MG63 (cell line): ENCODE results near the gene SLC24A3. TPM values are rescaled to one million over a fixed set of nuclear protein-coding genes. Genes with fewer than 3 reads are reported as not detected.

Experiments
- DNase-seq: peaks from one replicate; pipeline ENCODE4 v3.0.0-alpha.2; 2020
- H3K27me3 ChIP-seq: fragments of 250-450 bp; sonication (Bioruptor Pico); 2 replicates; pipeline ENCODE4 v1.5.1; 2020; ENCODE audit warnings: mild to moderate bottlenecking, moderate library complexity
- H3K36me3 ChIP-seq: fragments of 250-450 bp; sonication (Bioruptor Pico); 2 replicates; pipeline ENCODE4 v1.5.1; 2020; ENCODE audit warnings: mild to moderate bottlenecking, moderate library complexity
- H3K4me3 ChIP-seq: fragments of 250-450 bp; sonication (Bioruptor Pico); 2 replicates; pipeline ENCODE4 v1.5.1; 2020; ENCODE audit warnings: mild to moderate bottlenecking, moderate library complexity
- H3K9me3 ChIP-seq: fragments of 250-450 bp; sonication (Bioruptor Pico); 2 replicates; pipeline ENCODE4 v1.5.1; 2020; ENCODE audit warnings: mild to moderate bottlenecking, moderate library complexity
- total RNA-seq: library from RNA; depleted of rRNA; stranded (reverse); fragments of >200 nt; shearing (Covaris generic); gene quantifications from 2 replicates; pipeline ENCODE4 v1.2.3, GENCODE V29; 2014; ENCODE audit warnings: low replicate concordance

The SLC24A3 gene
- total RNA-seq, 1 experiment from 2014 or later, result not detected

DNA sequence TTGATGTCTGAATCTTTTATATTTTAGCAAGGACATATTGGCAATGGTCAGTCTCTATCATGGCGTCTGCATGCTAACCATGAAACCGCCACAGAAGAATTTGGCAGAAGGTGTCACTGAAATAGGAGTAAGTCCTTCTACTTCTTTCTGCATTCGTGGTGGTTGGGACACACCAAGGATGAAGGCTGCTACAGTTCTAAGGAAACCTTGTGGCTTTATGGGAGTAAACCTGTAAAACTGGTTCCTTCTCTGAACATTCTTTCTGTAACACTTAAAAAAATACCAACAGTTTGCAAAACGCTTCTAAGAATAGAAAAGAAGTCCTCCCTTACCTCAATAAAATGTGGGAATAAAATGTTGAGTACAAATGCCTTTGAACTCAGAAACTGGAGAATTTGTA is 195.3 kb downstream of the SLC24A3 start:
- Histone ChIP-seq H3K4me3 (no peak overlapping the region), H3K27me3 (no peaks in the 10 kb centered on the region), H3K36me3 (no peaks in the 10 kb centered on the region), H3K9me3 (no peaks in the 10 kb centered on the region)
- no peak for DNase-seq

- Histone ChIP-seq H3K36me3 (no peaks in the 10 kb centered on the region), H3K4me3 (no peak overlapping the region), H3K27me3 (no peaks in the 10 kb centered on the region), H3K9me3 (no peaks in the 10 kb centered on the region)
- DNase-seq, result no peak
Measured at GRCh38 chr20:19408971-19409370, 196.5 kb downstream of the SLC24A3 start.

- no peak overlapping the region for H3K4me3 ChIP-seq
- H3K36me3 ChIP-seq, result no peaks in the 10 kb centered on the region
- H3K9me3 ChIP-seq, result no peaks in the 10 kb centered on the region
- no peaks in the 10 kb centered on the region for H3K27me3 ChIP-seq
- DNase-seq, result no peak
Measured at GRCh38 chr20:19411811-19412210, 199.4 kb downstream of the SLC24A3 start.

- H3K9me3 ChIP-seq, result no peaks in the 10 kb centered on the region
- H3K36me3 ChIP-seq, result no peaks in the 10 kb centered on the region
- no peak for DNase-seq
- H3K4me3 ChIP-seq, result no peak overlapping the region
- H3K27me3 ChIP-seq, result no peaks in the 10 kb centered on the region
Measured at GRCh38 chr20:19412254-19412653, 199.8 kb downstream of the SLC24A3 start.

- Histone ChIP-seq H3K4me3 (no peak overlapping the region), H3K9me3 (no peaks in the 10 kb centered on the region), H3K36me3 (no peaks in the 10 kb centered on the region), H3K27me3 (no peaks in the 10 kb centered on the region)
- DNase-seq, result no peak
Measured at GRCh38 chr20:19414600-19414999, 202.2 kb downstream of the SLC24A3 start.

GRCh38 chr20:19415786-19416185 is 203.3 kb downstream of the SLC24A3 start:
- H3K4me3 ChIP-seq, result no peak overlapping the region
- no peak for DNase-seq
- H3K9me3 ChIP-seq, result no peaks in the 10 kb centered on the region
- no peaks in the 10 kb centered on the region for H3K36me3 ChIP-seq
- H3K27me3 ChIP-seq, result no peaks in the 10 kb centered on the region

GRCh38 chr20:19416627-19417026 is 204.2 kb downstream of the SLC24A3 start:
- Histone ChIP-seq H3K4me3 (no peak overlapping the region), H3K27me3 (no peaks in the 10 kb centered on the region), H3K36me3 (no peaks in the 10 kb centered on the region), H3K9me3 (no peaks in the 10 kb centered on the region)
- DNase-seq, result no peak

- H3K9me3 ChIP-seq, result no peaks in the 10 kb centered on the region
- no peaks in the 10 kb centered on the region for H3K36me3 ChIP-seq
- DNase-seq, result no peak
- no peaks in the 10 kb centered on the region for H3K27me3 ChIP-seq
- no peak overlapping the region for H3K4me3 ChIP-seq
Measured at GRCh38 chr20:19419396-19419795, 207.0 kb downstream of the SLC24A3 start.

GRCh38 chr20:19423097-19423899 is 210.9 kb downstream of the SLC24A3 start:
- H3K9me3 ChIP-seq, result no peaks in the 10 kb centered on the region
- H3K36me3 ChIP-seq, result no peaks in the 10 kb centered on the region
- no peaks in the 10 kb centered on the region for H3K27me3 ChIP-seq
- no peak overlapping the region for H3K4me3 ChIP-seq
- DNase-seq, result no peak

GRCh38 chr20:19423900-19424620 is 211.6 kb downstream of the SLC24A3 start:
- DNase-seq, result peak; percentile 9
- Histone ChIP-seq H3K4me3 (no peak overlapping the region), H3K36me3 (no peaks in the 10 kb centered on the region), H3K27me3 (no peaks in the 10 kb centered on the region), H3K9me3 (no peaks in the 10 kb centered on the region)

DNA sequence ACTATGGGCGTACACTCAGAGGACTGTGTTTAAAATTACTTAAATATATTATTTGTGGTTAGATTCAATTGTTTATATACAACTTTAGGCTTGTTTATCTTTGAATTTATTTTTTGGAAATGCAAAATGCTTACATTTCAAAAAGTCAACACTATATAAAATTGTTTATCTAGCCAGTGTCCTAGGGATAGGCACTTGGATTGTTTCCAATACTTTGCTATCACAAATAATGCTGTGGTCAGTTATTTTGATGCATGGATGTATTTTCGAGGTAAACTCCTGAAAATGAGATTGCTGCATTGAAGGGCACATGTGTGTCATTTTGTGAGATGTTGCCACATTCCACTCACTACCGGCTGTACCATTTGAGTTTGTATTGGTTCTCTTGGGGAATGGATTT is 213.9 kb downstream of the SLC24A3 start:
- Histone ChIP-seq H3K36me3 (no peaks in the 10 kb centered on the region), H3K9me3 (no peaks in the 10 kb centered on the region), H3K4me3 (no peak overlapping the region), H3K27me3 (no peaks in the 10 kb centered on the region)
- DNase-seq, result no peak

DNA sequence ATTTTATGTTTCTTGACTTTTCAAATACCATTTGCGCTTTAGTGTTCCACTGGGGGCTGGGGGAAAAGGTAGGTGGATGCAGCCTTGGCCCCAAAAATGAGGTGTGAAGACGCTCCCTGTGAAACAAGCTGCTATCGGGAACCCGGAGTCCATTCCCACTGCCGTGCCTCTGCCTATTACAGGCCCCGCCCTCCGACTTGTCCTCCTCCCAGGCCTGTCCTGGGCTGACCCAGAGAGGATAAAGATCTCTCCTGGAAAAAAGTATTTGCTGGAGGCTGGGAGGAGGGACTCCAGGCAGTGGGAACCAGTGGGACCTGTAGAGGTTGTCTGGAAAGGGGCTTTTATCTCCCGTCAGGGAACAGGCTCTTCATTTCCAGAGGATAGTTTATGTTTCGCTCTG is 215.0 kb downstream of the SLC24A3 start:
- Histone ChIP-seq H3K4me3 (no peak overlapping the region), H3K9me3 (no peaks in the 10 kb centered on the region), H3K27me3 (no peaks in the 10 kb centered on the region), H3K36me3 (no peaks in the 10 kb centered on the region)
- no peak for DNase-seq

DNA sequence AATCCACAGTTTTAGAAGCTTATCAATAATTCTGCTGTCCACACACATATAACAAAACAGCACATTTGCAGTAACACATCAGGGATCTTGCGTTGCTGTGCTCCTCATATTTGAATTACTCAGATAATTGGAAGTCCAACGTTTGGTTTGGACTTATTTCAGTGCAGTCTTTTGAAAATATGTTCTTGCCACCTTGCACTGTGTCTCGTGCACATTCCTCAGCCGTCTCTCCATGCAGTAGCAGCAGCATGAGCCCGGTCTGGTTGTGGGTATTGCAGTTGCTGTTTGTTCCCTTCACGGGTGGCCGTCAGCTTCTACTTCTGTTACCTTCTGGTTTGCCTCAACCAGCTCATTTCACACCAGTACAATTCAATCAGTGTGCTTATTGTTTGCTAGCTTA is 215.5 kb downstream of the SLC24A3 start:
- no peaks in the 10 kb centered on the region for H3K9me3 ChIP-seq
- no peaks in the 10 kb centered on the region for H3K36me3 ChIP-seq
- DNase-seq, result no peak
- H3K27me3 ChIP-seq, result no peaks in the 10 kb centered on the region
- H3K4me3 ChIP-seq, result no peak overlapping the region

GRCh38 chr20:19428324-19428723 is 215.9 kb downstream of the SLC24A3 start:
- no peak for DNase-seq
- Histone ChIP-seq H3K4me3 (no peak overlapping the region), H3K27me3 (no peaks in the 10 kb centered on the region), H3K9me3 (no peaks in the 10 kb centered on the region), H3K36me3 (no peaks in the 10 kb centered on the region)

- no peaks in the 10 kb centered on the region for H3K36me3 ChIP-seq
- H3K4me3 ChIP-seq, result no peak overlapping the region
- no peaks in the 10 kb centered on the region for H3K27me3 ChIP-seq
- H3K9me3 ChIP-seq, result no peaks in the 10 kb centered on the region
- no peak for DNase-seq
Measured at GRCh38 chr20:19429538-19429937, 217.1 kb downstream of the SLC24A3 start.

- no peak for DNase-seq
Measured at GRCh38 chr20:19430641-19431315, 218.3 kb downstream of the SLC24A3 start.

GRCh38 chr20:19431316-19431700 is 218.9 kb downstream of the SLC24A3 start:
- no peak overlapping the region for H3K4me3 ChIP-seq
- H3K36me3 ChIP-seq, result no peaks in the 10 kb centered on the region
- no peaks in the 10 kb centered on the region for H3K9me3 ChIP-seq
- no peak for DNase-seq
- H3K27me3 ChIP-seq, result no peaks in the 10 kb centered on the region

More at GRCh38 chr20:19430641-19431315, 218.3 kb downstream of the SLC24A3 start:
- Histone ChIP-seq H3K36me3 (no peaks in the 10 kb centered on the region), H3K4me3 (no peak overlapping the region), H3K9me3 (no peaks in the 10 kb centered on the region), H3K27me3 (no peaks in the 10 kb centered on the region)
